Fibroblast of lung (primary cell): ENCODE data around the gene MROH2B.

Experiments
- CTCF ChIP-seq, 2 donors: IDR thresholded peaks in 1 of 2; conservative IDR thresholded peaks in 1 of 2; 1 replicate in 1 of 2; 2 replicates in 1 of 2; pipeline ENCODE4 v1.5.1; 2011 to 2012; ENCODE audit warnings: low read length in 2 of 2, control low read depth in 1 of 2, inconsistent platforms in 1 of 2, low read depth in 1 of 2, mild to moderate bottlenecking in 1 of 2
- EZH2 ChIP-seq: IDR thresholded peaks from 2 replicates; pipeline ENCODE4 v1.5.1; 2012; ENCODE audit warnings: low read length, control low read depth, mild to moderate bottlenecking; ENCODE audit errors: missing control alignments

- TF ChIP-seq CTCF (conservative IDR thresholded peaks at IDR 0.05 in 1 of 2, IDR thresholded peaks at IDR 0.05 in 1 of 2; ENCODE audit: low read depth in 1 of 2, low read length in 2 of 2) (no peak), EZH2 (no peak)
Measured at GRCh38 chr5:41112486-41113455, 41.6 kb upstream of the MROH2B start.
